ENCODE data around the gene KLC1. TPM values are rescaled to one million over a fixed set of nuclear protein-coding genes. Genes with fewer than 3 reads are reported as not detected.

KLC1 gene
- total and polyA plus RNA-seq, 10 of the 15 experiments (the other 5 are each of a cell fraction or from before 2014, with no cell fraction given), result 5.5 to 137 (median 76.1) TPM

DNA sequence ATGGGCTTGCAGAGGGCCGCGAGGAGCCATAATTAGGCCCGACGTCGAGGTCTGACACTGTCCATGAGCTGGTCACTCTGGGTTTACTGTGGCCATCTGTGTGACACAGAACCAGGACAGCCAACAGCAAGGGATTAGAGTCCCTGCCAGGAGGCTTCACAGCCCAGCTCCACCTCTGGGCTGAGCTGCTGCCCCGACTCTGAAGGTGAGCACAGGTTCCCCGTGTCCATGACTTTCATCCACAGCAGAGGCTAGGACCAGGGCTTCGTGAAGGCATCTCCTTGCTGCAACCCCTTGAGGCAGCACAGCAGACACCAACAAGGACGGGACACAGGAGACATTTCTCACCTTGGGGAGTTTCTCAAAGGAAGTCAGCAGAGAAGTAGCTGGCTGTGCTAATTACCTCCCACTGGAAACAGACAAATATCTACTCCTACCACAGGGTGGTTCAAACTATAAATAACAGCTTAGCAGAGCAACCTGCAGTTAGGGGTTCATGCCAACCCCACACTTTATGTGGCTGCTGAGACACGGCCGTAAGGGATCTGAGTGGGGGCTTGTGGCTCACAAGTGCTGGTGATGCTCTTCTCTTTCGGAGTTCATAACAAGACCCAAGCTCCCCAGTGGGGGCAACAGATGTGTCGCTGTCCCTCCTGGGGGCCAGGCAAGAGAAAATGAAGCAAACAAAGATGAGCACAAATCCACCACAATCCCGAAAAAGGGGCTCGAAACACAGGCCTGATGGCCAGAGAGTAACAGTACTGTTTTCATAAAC lies 115.8 kb downstream of the KLC1 start:
- 83% methylated on average over 15 of the region's 15 CpGs for WGBS (ENCODE audit: insufficient coverage, insufficient replicate concordance, low lambda C conversion rate, missing lambda C conversion rate)
- DNase-seq (ENCODE audit: low read depth, low spot score) (no peak), ATAC-seq (no peak), FAIRE-seq (no peak)
- ChIA-PET SMC1A (ENCODE audit: uncharacterized antibody, unreplicated experiment) (no interaction called here), POLR2A (no interaction called here), RAD21 (ENCODE audit: unreplicated experiment) (no interaction called here), CTCF (no interaction called here)
- H3K27me3 ChIP-seq (replicated peaks in 1 of 2; ENCODE audit: control insufficient read depth in 2 of 2, insufficient read depth in 2 of 2, low read length in 1 of 2), result no peaks in the 10 kb centered on the region
- no peaks in the 10 kb centered on the region for H3K4me1 ChIP-seq (ENCODE audit: control insufficient read depth, insufficient read depth, low read length)
- no peak overlapping the region for H2AFZ ChIP-seq (ENCODE audit: control insufficient read depth, low read depth, low read length)
- no peaks in the 10 kb centered on the region for H3K79me2 ChIP-seq (ENCODE audit: control insufficient read depth, insufficient read depth, low read length)
- no TSS peak for BruUV-seq (replicated peaks)
- TF ChIP-seq, protein P1, sequence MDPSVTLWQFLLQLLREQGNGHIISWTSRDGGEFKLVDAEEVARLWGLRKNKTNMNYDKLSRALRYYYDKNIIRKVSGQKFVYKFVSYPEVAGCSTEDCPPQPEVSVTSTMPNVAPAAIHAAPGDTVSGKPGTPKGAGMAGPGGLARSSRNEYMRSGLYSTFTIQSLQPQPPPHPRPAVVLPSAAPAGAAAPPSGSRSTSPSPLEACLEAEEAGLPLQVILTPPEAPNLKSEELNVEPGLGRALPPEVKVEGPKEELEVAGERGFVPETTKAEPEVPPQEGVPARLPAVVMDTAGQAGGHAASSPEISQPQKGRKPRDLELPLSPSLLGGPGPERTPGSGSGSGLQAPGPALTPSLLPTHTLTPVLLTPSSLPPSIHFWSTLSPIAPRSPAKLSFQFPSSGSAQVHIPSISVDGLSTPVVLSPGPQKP (IDR thresholded peaks at IDR 0.05; ENCODE audit: low read depth, low read length), result no peak
- no peaks in the 10 kb centered on the region for H3K9me3 ChIP-seq (replicated peaks; ENCODE audit: control insufficient read depth, insufficient read depth, low read length)
- no peak overlapping the region for H3K9ac ChIP-seq (ENCODE audit: control insufficient read depth, insufficient read depth, low read length)
- no peak overlapping the region for H3K4me2 ChIP-seq (ENCODE audit: control insufficient read depth, insufficient read depth)
- no peaks in the 10 kb centered on the region for H4K20me1 ChIP-seq (ENCODE audit: control insufficient read depth, insufficient read depth)
- intact Hi-C loops (cut with micrococcal nuclease; ENCODE audit: unreplicated experiment) (no loop called here), in situ Hi-C loops (cut with MboI) (no loop called here)
- H3K4me3 ChIP-seq, result no peak overlapping the region
- H3K27ac ChIP-seq (ENCODE audit: control insufficient read depth, insufficient read depth), result no peak overlapping the region
- peaks cover 0 to 2% of the 10 kb centered on the region in 2 experiments; a peak in 2 of 4 replicates for H3K36me3 ChIP-seq (ENCODE audit: control insufficient read depth in 2 of 2, insufficient read depth in 2 of 2, low read length in 1 of 2)

DNA sequence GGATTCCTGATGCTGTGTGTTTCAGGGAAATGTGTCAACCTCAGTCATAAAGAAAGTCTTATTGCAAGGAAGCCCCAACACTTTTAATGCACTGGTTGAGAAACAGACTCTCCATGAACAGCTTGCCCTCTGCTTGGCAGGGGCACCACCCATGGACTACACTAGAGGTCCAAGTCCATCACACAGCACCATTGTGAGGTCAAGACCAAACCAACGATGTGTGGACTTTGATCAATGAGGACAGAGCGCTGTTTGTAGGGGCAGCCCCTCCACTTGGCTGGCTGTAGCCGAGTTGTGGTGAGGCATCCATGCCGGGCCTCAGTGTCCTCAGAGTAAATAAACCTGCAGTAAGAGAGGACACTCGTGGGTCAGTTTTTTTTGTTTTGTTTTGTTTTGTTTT lies 116.4 kb downstream of the KLC1 start:
- Histone ChIP-seq H3K79me2 (ENCODE audit: control insufficient read depth, insufficient read depth, low read length) (no peaks in the 10 kb centered on the region), H3K9me3 (replicated peaks; ENCODE audit: control insufficient read depth, insufficient read depth, low read length) (no peaks in the 10 kb centered on the region), H4K20me1 (ENCODE audit: control insufficient read depth, insufficient read depth) (no peaks in the 10 kb centered on the region), H3K4me3 (no peak overlapping the region), H3K27me3 (replicated peaks in 1 of 2; ENCODE audit: control insufficient read depth in 2 of 2, insufficient read depth in 2 of 2, low read length in 1 of 2) (no peaks in the 10 kb centered on the region), H3K27ac (ENCODE audit: control insufficient read depth, insufficient read depth) (no peak overlapping the region), H3K36me3 (ENCODE audit: control insufficient read depth in 2 of 2, insufficient read depth in 2 of 2, low read length in 1 of 2) (peaks cover 0 to 2% of the 10 kb centered on the region in 2 experiments; a peak in 2 of 4 replicates), H3K9ac (ENCODE audit: control insufficient read depth, insufficient read depth, low read length) (no peak overlapping the region), H3K4me1 (ENCODE audit: control insufficient read depth, insufficient read depth, low read length) (no peaks in the 10 kb centered on the region), H2AFZ (ENCODE audit: control insufficient read depth, low read depth, low read length) (no peak overlapping the region), H3K4me2 (ENCODE audit: control insufficient read depth, insufficient read depth) (no peak overlapping the region)
- ATAC-seq (no peak), DNase-seq (ENCODE audit: low read depth, low spot score) (no peak), FAIRE-seq (no peak)
- intact Hi-C loops (cut with micrococcal nuclease; ENCODE audit: unreplicated experiment) (no loop called here), in situ Hi-C loops (cut with MboI) (no loop called here)
- TF ChIP-seq EGR1 (IDR thresholded peaks at IDR 0.05; ENCODE audit: borderline replicate concordance in 1 of 2, low read depth in 2 of 2, low read length in 2 of 2) (no peak), RCOR1 (conservative IDR thresholded peaks at IDR 0.05; ENCODE audit: low read depth, low read length) (no peak), TARDBP (IDR thresholded peaks at IDR 0.05; ENCODE audit: borderline replicate concordance) (no peak), FOXM1 (IDR thresholded peaks at IDR 0.05; ENCODE audit: low read depth, low read length) (no peak), IKZF1 (conservative IDR thresholded peaks at IDR 0.05) (no peak), JUNB (IDR thresholded peaks at IDR 0.05) (no peak), SUPT20H (IDR thresholded peaks at IDR 0.05; ENCODE audit: borderline replicate concordance, control insufficient read depth, low read depth, low read length) (no peak), SREBF2 (IDR thresholded peaks at IDR 0.05; ENCODE audit: low read length) (no peak), NFIC (IDR thresholded peaks at IDR 0.05; ENCODE audit: low read depth, low read length) (no peak), POLR2AphosphoS5 (IDR thresholded peaks at IDR 0.05; ENCODE audit: low read length) (no peak)
- TF ChIP-seq, protein P2, sequence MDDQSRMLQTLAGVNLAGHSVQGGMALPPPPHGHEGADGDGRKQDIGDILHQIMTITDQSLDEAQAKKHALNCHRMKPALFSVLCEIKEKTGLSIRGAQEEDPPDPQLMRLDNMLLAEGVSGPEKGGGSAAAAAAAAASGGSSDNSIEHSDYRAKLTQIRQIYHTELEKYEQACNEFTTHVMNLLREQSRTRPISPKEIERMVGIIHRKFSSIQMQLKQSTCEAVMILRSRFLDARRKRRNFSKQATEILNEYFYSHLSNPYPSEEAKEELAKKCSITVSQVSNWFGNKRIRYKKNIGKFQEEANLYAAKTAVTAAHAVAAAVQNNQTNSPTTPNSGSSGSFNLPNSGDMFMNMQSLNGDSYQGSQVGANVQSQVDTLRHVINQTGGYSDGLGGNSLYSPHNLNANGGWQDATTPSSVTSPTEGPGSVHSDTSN (IDR thresholded peaks at IDR 0.05; ENCODE audit: insufficient replicate concordance, low read depth, low read length), result no peak
- TF ChIP-seq, protein P3, sequence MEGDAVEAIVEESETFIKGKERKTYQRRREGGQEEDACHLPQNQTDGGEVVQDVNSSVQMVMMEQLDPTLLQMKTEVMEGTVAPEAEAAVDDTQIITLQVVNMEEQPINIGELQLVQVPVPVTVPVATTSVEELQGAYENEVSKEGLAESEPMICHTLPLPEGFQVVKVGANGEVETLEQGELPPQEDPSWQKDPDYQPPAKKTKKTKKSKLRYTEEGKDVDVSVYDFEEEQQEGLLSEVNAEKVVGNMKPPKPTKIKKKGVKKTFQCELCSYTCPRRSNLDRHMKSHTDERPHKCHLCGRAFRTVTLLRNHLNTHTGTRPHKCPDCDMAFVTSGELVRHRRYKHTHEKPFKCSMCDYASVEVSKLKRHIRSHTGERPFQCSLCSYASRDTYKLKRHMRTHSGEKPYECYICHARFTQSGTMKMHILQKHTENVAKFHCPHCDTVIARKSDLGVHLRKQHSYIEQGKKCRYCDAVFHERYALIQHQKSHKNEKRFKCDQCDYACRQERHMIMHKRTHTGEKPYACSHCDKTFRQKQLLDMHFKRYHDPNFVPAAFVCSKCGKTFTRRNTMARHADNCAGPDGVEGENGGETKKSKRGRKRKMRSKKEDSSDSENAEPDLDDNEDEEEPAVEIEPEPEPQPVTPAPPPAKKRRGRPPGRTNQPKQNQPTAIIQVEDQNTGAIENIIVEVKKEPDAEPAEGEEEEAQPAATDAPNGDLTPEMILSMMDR (IDR thresholded peaks at IDR 0.05 in 2 of 3, conservative IDR thresholded peaks at IDR 0.05 in 1 of 3; ENCODE audit: control insufficient read depth in 2 of 3, extremely low read depth in 1 of 3, insufficient read depth in 1 of 3, low read depth in 3 of 3, low read length in 3 of 3), result no peak
- ChIA-PET POLR2A (interaction anchor here (0.6 kb wide), 1 partner anchor 180 kb away, joined by 3 read pairs; no protein-coding TSS in a partner anchor), SMC1A (ENCODE audit: uncharacterized antibody, unreplicated experiment) (no interaction called here), CTCF (no interaction called here), RAD21 (ENCODE audit: unreplicated experiment) (no interaction called here)
- BruUV-seq (replicated peaks), result no TSS peak
- 77% methylated on average over 5 of the region's 5 CpGs for WGBS (ENCODE audit: insufficient coverage, insufficient replicate concordance, low lambda C conversion rate, missing lambda C conversion rate)

All from GM12878 (cell line).